Thoracic aorta (tissue), 2 donors: ENCODE data around the gene OSBPL3. TPM values are rescaled to one million over a fixed set of nuclear protein-coding genes. Genes with fewer than 3 reads are reported as not detected.

ENCODE experiments used
- ATAC-seq: fragments of 150-250 bp; one replicate; pipeline ENCODE4 v1.8.0; 2017; ENCODE audit warnings: low read depth; ENCODE audit not compliant: insufficient number of reproducible peaks, low FRiP score
- DNase-seq: peaks from one replicate; pipeline ENCODE4 v3.0.0-alpha.2; 2020; ENCODE audit warnings: low spot score
- H3K27ac ChIP-seq, 2 donors: fragments of 200-600 bp; sonication (generic); 1 replicate in 1 of 2; 2 replicates in 1 of 2; pipeline ENCODE4 v1.5.1; 2016; ENCODE audit warnings: mild to moderate bottlenecking in 2 of 2, moderate library complexity in 2 of 2
- H3K27me3 ChIP-seq: fragments of 200-600 bp; sonication (generic); replicated peaks from 2 replicates; pipeline ENCODE4 v1.6.0; 2016; ENCODE audit warnings: mild to moderate bottlenecking; ENCODE audit not compliant: insufficient read depth
- H3K36me3 ChIP-seq: fragments of 200-600 bp; sonication (generic); one replicate; pipeline ENCODE4 v1.5.1; 2016
- H3K4me1 ChIP-seq, 2 donors: fragments of 200-600 bp; sonication (generic); 1 replicate in 1 of 2; 2 replicates in 1 of 2; pipeline versions ENCODE4 v1.5.1 to v1.6.0; 2016; ENCODE audit warnings: low read depth in 2 of 2, mild to moderate bottlenecking in 1 of 2; ENCODE audit not compliant: control insufficient read depth in 1 of 2
- H3K4me3 ChIP-seq: fragments of 200-600 bp; sonication (generic); 2 replicates; pipeline ENCODE4 v1.5.1; 2016; ENCODE audit warnings: mild to moderate bottlenecking
- H3K9me3 ChIP-seq: fragments of 200-600 bp; sonication (generic); 2 replicates; pipeline ENCODE4 v1.5.1; 2016
- CTCF ChIP-seq: fragments of 200-600 bp; sonication (generic); IDR thresholded peaks from one replicate; pipeline ENCODE4 v1.5.1; 2019; ENCODE audit warnings: antibody characterized with exemption
- total RNA-seq, 2 donors: library from RNA; depleted of rRNA; stranded (reverse); fragments of >200 nt; gene quantifications; one replicate each; pipeline versions ENCODE4 v1.1.0 to v1.2.3, GENCODE V29; 2016

The OSBPL3 gene
- total RNA-seq, 2 donors from 2014 or later: 5.5 to 7.9 TPM

- no peaks in the 10 kb centered on the region for H3K36me3 ChIP-seq
- no peak for TF ChIP-seq CTCF
- ATAC-seq: no peak
- no peak overlapping the region for H3K27ac ChIP-seq
- H3K4me1 ChIP-seq: no peaks in the 10 kb centered on the region
- no peak overlapping the region for H3K4me3 ChIP-seq
- no peaks in the 10 kb centered on the region for H3K27me3 ChIP-seq
- no peak for DNase-seq
- H3K9me3 ChIP-seq: no peaks in the 10 kb centered on the region
Measured at GRCh38 chr7:24751484-24751883, 228.5 kb downstream of the OSBPL3 start.

- Histone ChIP-seq H3K36me3 (no peaks in the 10 kb centered on the region), H3K9me3 (no peaks in the 10 kb centered on the region), H3K27me3 (no peaks in the 10 kb centered on the region), H3K4me3 (no peak overlapping the region), H3K27ac (no peak overlapping the region), H3K4me1 (no peaks in the 10 kb centered on the region)
- DNase-seq (no peak), ATAC-seq (no peak)
- TF ChIP-seq CTCF: no peak
Measured at GRCh38 chr7:24750441-24751055, 229.4 kb downstream of the OSBPL3 start.

GRCh38 chr7:24748521-24748920, 231.5 kb downstream of the OSBPL3 start:
- H3K4me3 ChIP-seq: no peak overlapping the region
- no peak for ATAC-seq
- no peak for TF ChIP-seq CTCF

More at GRCh38 chr7:24748521-24748920, 231.5 kb downstream of the OSBPL3 start:
- Histone ChIP-seq H3K4me1 (no peaks in the 10 kb centered on the region), H3K36me3 (no peaks in the 10 kb centered on the region), H3K27me3 (no peaks in the 10 kb centered on the region), H3K9me3 (no peaks in the 10 kb centered on the region), H3K27ac (no peak overlapping the region)
- DNase-seq: no peak

Other genes starting within 250 kb of the OSBPL3 start
- gene GSDME, start 222.7 kb downstream of the OSBPL3 start, total RNA-seq: 10 to 100 TPM in 1 of 2 donors, 1 to 10 TPM in 1; 7.3 to 21.7 TPM
- 10 to 100 TPM; 16.8 to 29.7 TPM for gene CYCS, start 145.1 kb upstream of the OSBPL3 start, total RNA-seq
- gene NPVF, start 248.3 kb upstream of the OSBPL3 start, total RNA-seq: not detected